ENCODE results near the gene IGLL1.
"Not testable (repeated sequence)": the region's sequence is repeated elsewhere in the genome, so short reads cannot be mapped to it uniquely, and the experiment has no call there.

The IGLL1 gene

DNA sequence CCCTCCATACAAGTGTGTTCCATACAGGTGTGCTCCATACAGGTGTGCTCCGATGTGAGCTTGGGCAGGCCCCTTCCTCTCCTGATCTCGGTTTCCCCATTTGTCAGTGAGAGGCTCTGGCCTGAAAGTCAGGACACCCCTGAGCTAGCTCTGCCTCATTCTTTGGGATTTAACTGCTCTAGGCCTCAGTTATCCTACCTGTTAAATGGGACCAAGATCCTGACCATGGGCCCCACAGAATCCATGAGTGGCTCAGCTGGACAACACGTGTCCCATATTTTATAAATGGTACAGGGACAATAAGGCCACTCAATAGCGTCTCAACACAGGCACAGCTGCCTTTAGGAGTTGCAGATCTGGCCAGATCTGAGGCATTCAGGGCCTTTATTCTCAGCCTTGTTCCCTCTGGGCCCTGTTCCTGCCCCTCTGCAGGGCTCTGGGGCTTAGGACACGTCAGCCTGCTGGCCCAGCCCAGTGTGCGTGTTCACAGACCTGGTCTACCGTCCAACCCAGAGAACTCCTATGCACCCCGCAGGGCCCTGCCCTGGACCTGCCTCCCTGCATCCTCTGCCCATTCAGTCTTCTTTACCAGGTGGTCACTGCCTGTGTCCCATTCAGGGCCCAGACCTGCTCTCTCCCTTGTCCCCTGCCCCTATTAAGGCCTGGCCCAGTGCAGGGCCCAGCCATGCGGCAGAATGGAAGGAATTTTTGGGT is 18.9 kb upstream of the IGLL1 start:
- no peaks in the 10 kb centered on the region for H4K20me1 ChIP-seq (ENCODE audit: control insufficient read depth, insufficient read depth, low read depth, low read length)
- H3K27ac ChIP-seq (ENCODE audit: low read depth, low read length), result no peak overlapping the region
- no peaks in the 10 kb centered on the region for H3K36me3 ChIP-seq (ENCODE audit: control insufficient read depth, low read length)
- no peaks in the 10 kb centered on the region for H3F3A ChIP-seq (ENCODE audit: control insufficient read depth, insufficient read depth)
- H3K9me3 ChIP-seq (ENCODE audit: control insufficient read depth, insufficient read depth, low read length), result no peaks in the 10 kb centered on the region
- no peaks in the 10 kb centered on the region for H3K4me1 ChIP-seq (ENCODE audit: control insufficient read depth, low read length)
- TF ChIP-seq EZH2phosphoT487 (IDR thresholded peaks at IDR 0.05; ENCODE audit: borderline replicate concordance, low read length) (no peak), CTCF (IDR thresholded peaks at IDR 0.05; ENCODE audit: low read depth, low read length, poor library complexity, severe bottlenecking) (no peak)
- H3K4me3 ChIP-seq (ENCODE audit: low read length), result no peak overlapping the region
- H3K9me2 ChIP-seq (replicated peaks; ENCODE audit: control insufficient read depth, low read length), result no peaks in the 10 kb centered on the region
- H3K4me2 ChIP-seq (ENCODE audit: low read length), result no peak overlapping the region
- H3K79me2 ChIP-seq (ENCODE audit: control insufficient read depth, low read length), result no peaks in the 10 kb centered on the region
- no peaks in the 10 kb centered on the region for H3K27me3 ChIP-seq (ENCODE audit: control insufficient read depth, low read length)

GRCh38 chr22:23597576-23598268 is 17.6 kb upstream of the IGLL1 start:
- not testable (repeated sequence) for H3K9me2 ChIP-seq (replicated peaks; ENCODE audit: control insufficient read depth, low read length); H3K79me2 ChIP-seq (ENCODE audit: control insufficient read depth, low read length); H3K36me3 ChIP-seq (ENCODE audit: control insufficient read depth, low read length); H3K4me1 ChIP-seq (ENCODE audit: control insufficient read depth, low read length); H3F3A ChIP-seq (ENCODE audit: control insufficient read depth, insufficient read depth); H3K9me3 ChIP-seq (ENCODE audit: control insufficient read depth, insufficient read depth, low read length); H3K27ac ChIP-seq (ENCODE audit: low read depth, low read length); H3K27me3 ChIP-seq (ENCODE audit: control insufficient read depth, low read length); H4K20me1 ChIP-seq (ENCODE audit: control insufficient read depth, insufficient read depth, low read depth, low read length); H3K4me2 ChIP-seq (ENCODE audit: low read length); H3K4me3 ChIP-seq (ENCODE audit: low read length)

DNA sequence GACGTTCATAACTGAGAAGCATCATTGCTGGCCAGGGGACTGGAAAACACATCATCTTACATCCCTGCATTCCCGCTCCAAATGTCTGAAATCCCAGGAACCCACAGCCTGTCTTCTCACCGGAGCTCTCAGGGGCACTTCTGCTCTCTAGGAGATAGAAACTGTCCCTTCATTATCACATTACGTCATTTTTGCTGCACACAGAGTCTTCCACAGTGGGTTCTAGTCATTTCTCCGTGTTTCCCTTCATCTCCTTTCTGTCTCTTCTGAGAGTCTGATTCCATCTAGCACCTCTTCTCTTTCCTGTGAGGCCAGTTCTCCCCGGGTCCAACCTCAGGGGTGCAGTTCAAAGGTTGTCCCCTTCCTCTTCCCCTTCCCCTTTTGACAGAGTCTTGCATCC is 15.8 kb upstream of the IGLL1 start:
- not testable (repeated sequence) for H3K9me2 ChIP-seq (replicated peaks; ENCODE audit: control insufficient read depth, low read length); H3K9me3 ChIP-seq (ENCODE audit: control insufficient read depth, insufficient read depth, low read length); H3K4me3 ChIP-seq (ENCODE audit: low read length); H3F3A ChIP-seq (ENCODE audit: control insufficient read depth, insufficient read depth); H3K27me3 ChIP-seq (ENCODE audit: control insufficient read depth, low read length); H3K27ac ChIP-seq (ENCODE audit: low read depth, low read length); H3K4me1 ChIP-seq (ENCODE audit: control insufficient read depth, low read length); H3K36me3 ChIP-seq (ENCODE audit: control insufficient read depth, low read length); H4K20me1 ChIP-seq (ENCODE audit: control insufficient read depth, insufficient read depth, low read depth, low read length); H3K79me2 ChIP-seq (ENCODE audit: control insufficient read depth, low read length); H3K4me2 ChIP-seq (ENCODE audit: low read length)

- Histone ChIP-seq H4K20me1 (ENCODE audit: control insufficient read depth, insufficient read depth, low read depth, low read length) (no peaks in the 10 kb centered on the region), H3K4me2 (ENCODE audit: low read length) (no peak overlapping the region), H3K27me3 (ENCODE audit: control insufficient read depth, low read length) (no peaks in the 10 kb centered on the region; the same call in 1 of the 2 replicates), H3K36me3 (ENCODE audit: control insufficient read depth, low read length) (no peaks in the 10 kb centered on the region), H3K9me3 (ENCODE audit: control insufficient read depth, insufficient read depth, low read length) (no peaks in the 10 kb centered on the region), H3K4me3 (ENCODE audit: low read length) (no peak overlapping the region), H3K4me1 (ENCODE audit: control insufficient read depth, low read length) (no peaks in the 10 kb centered on the region), H3K27ac (ENCODE audit: low read depth, low read length) (no peak overlapping the region), H3F3A (ENCODE audit: control insufficient read depth, insufficient read depth) (no peaks in the 10 kb centered on the region), H3K9me2 (replicated peaks; ENCODE audit: control insufficient read depth, low read length) (no peaks in the 10 kb centered on the region), H3K79me2 (ENCODE audit: control insufficient read depth, low read length) (no peaks in the 10 kb centered on the region)
- TF ChIP-seq EZH2phosphoT487 (IDR thresholded peaks at IDR 0.05; ENCODE audit: borderline replicate concordance, low read length) (no peak), CTCF (IDR thresholded peaks at IDR 0.05; ENCODE audit: low read depth, low read length, poor library complexity, severe bottlenecking) (no peak)
Measured at GRCh38 chr22:23591846-23592245, 11.8 kb upstream of the IGLL1 start.

Data from DOHH2 (cell line).